ENCODE measurements around the gene TPTE2. TPM values are rescaled to one million over a fixed set of nuclear protein-coding genes. Genes with fewer than 3 reads are reported as not detected.

TPTE2 gene
- total and polyA plus RNA-seq, 10 of the 15 experiments (the other 5 are each of a cell fraction or from before 2014, with no cell fraction given), result 0.31 to 1.9 (median 1.2) TPM

DNA sequence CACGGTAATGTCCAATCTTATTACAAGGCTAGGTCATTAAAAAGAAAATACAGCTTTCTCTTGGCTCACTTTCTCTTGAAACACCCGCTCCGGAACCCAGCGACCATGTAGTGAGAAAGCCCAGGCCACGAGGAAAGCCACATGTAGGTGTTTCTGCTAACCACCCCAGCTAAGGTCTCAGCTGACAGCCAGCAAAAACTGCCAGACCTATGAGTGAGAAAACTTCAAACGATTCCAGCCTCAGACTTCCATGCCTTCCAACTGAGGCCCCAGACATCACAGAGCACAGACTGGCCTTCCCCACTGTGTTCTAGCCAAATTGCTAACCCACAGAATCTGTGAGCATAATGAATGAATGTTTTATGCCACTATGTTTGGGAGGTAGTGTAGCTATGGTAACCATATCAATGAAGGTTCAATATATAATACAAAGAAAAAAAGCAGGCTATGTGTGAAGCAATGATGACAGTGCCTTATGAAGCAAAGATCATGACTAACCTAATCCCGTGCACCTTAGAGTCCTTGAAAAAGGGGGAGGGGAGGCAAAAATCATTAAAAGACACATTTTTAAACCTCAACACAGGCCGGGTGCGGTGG, 11.9 kb upstream of the TPTE2 start (continued):
- TF ChIP-seq, protein P1, sequence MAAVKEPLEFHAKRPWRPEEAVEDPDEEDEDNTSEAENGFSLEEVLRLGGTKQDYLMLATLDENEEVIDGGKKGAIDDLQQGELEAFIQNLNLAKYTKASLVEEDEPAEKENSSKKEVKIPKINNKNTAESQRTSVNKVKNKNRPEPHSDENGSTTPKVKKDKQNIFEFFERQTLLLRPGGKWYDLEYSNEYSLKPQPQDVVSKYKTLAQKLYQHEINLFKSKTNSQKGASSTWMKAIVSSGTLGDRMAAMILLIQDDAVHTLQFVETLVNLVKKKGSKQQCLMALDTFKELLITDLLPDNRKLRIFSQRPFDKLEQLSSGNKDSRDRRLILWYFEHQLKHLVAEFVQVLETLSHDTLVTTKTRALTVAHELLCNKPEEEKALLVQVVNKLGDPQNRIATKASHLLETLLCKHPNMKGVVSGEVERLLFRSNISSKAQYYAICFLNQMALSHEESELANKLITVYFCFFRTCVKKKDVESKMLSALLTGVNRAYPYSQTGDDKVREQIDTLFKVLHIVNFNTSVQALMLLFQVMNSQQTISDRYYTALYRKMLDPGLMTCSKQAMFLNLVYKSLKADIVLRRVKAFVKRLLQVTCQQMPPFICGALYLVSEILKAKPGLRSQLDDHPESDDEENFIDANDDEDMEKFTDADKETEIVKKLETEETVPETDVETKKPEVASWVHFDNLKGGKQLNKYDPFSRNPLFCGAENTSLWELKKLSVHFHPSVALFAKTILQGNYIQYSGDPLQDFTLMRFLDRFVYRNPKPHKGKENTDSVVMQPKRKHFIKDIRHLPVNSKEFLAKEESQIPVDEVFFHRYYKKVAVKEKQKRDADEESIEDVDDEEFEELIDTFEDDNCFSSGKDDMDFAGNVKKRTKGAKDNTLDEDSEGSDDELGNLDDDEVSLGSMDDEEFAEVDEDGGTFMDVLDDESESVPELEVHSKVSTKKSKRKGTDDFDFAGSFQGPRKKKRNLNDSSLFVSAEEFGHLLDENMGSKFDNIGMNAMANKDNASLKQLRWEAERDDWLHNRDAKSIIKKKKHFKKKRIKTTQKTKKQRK (IDR thresholded peaks at IDR 0.05; ENCODE audit: low read depth, low read length), result no peak
- TF ChIP-seq BCL11A (IDR thresholded peaks at IDR 0.05; ENCODE audit: low read depth, low read length) (no peak), FOXK2 (IDR thresholded peaks at IDR 0.05) (no peak), MTA2 (IDR thresholded peaks at IDR 0.05; ENCODE audit: low read depth) (peak; percentile 54; the same call in 1 of the 2 replicates), ZNF217 (IDR thresholded peaks at IDR 0.05) (no peak), EP300 (IDR thresholded peaks at IDR 0.05; ENCODE audit: borderline replicate concordance in 1 of 2, control insufficient read depth in 1 of 2, low read depth in 2 of 2, low read length in 2 of 2) (0 out of 4 replicates have a peak, but pooled peaks of 1 of the 2 experiments have one; percentile 44), SMAD1 (IDR thresholded peaks at IDR 0.05; ENCODE audit: low read depth, partially characterized antibody) (no peak), WRNIP1 (IDR thresholded peaks at IDR 0.05; ENCODE audit: borderline replicate concordance, low read depth, low read length) (no peak), SUZ12 (IDR thresholded peaks at IDR 0.05; ENCODE audit: unreplicated experiment) (no peak), BACH1 (IDR thresholded peaks at IDR 0.05; ENCODE audit: borderline replicate concordance) (no peak), BRCA1 (IDR thresholded peaks at IDR 0.05; ENCODE audit: low read depth, low read length) (no peak), IKZF1 (conservative IDR thresholded peaks at IDR 0.05) (no peak)
- TF ChIP-seq, protein P2, sequence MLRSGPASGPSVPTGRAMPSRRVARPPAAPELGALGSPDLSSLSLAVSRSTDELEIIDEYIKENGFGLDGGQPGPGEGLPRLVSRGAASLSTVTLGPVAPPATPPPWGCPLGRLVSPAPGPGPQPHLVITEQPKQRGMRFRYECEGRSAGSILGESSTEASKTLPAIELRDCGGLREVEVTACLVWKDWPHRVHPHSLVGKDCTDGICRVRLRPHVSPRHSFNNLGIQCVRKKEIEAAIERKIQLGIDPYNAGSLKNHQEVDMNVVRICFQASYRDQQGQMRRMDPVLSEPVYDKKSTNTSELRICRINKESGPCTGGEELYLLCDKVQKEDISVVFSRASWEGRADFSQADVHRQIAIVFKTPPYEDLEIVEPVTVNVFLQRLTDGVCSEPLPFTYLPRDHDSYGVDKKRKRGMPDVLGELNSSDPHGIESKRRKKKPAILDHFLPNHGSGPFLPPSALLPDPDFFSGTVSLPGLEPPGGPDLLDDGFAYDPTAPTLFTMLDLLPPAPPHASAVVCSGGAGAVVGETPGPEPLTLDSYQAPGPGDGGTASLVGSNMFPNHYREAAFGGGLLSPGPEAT (IDR thresholded peaks at IDR 0.05; ENCODE audit: low read depth), result no peak
- TF ChIP-seq, protein P3, sequence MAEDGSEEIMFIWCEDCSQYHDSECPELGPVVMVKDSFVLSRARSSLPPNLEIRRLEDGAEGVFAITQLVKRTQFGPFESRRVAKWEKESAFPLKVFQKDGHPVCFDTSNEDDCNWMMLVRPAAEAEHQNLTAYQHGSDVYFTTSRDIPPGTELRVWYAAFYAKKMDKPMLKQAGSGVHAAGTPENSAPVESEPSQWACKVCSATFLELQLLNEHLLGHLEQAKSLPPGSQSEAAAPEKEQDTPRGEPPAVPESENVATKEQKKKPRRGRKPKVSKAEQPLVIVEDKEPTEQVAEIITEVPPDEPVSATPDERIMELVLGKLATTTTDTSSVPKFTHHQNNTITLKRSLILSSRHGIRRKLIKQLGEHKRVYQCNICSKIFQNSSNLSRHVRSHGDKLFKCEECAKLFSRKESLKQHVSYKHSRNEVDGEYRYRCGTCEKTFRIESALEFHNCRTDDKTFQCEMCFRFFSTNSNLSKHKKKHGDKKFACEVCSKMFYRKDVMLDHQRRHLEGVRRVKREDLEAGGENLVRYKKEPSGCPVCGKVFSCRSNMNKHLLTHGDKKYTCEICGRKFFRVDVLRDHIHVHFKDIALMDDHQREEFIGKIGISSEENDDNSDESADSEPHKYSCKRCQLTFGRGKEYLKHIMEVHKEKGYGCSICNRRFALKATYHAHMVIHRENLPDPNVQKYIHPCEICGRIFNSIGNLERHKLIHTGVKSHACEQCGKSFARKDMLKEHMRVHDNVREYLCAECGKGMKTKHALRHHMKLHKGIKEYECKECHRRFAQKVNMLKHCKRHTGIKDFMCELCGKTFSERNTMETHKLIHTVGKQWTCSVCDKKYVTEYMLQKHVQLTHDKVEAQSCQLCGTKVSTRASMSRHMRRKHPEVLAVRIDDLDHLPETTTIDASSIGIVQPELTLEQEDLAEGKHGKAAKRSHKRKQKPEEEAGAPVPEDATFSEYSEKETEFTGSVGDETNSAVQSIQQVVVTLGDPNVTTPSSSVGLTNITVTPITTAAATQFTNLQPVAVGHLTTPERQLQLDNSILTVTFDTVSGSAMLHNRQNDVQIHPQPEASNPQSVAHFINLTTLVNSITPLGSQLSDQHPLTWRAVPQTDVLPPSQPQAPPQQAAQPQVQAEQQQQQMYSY (CRISPR knock-in tag; IDR thresholded peaks at IDR 0.05), result no peak
- TF ChIP-seq, protein P4, sequence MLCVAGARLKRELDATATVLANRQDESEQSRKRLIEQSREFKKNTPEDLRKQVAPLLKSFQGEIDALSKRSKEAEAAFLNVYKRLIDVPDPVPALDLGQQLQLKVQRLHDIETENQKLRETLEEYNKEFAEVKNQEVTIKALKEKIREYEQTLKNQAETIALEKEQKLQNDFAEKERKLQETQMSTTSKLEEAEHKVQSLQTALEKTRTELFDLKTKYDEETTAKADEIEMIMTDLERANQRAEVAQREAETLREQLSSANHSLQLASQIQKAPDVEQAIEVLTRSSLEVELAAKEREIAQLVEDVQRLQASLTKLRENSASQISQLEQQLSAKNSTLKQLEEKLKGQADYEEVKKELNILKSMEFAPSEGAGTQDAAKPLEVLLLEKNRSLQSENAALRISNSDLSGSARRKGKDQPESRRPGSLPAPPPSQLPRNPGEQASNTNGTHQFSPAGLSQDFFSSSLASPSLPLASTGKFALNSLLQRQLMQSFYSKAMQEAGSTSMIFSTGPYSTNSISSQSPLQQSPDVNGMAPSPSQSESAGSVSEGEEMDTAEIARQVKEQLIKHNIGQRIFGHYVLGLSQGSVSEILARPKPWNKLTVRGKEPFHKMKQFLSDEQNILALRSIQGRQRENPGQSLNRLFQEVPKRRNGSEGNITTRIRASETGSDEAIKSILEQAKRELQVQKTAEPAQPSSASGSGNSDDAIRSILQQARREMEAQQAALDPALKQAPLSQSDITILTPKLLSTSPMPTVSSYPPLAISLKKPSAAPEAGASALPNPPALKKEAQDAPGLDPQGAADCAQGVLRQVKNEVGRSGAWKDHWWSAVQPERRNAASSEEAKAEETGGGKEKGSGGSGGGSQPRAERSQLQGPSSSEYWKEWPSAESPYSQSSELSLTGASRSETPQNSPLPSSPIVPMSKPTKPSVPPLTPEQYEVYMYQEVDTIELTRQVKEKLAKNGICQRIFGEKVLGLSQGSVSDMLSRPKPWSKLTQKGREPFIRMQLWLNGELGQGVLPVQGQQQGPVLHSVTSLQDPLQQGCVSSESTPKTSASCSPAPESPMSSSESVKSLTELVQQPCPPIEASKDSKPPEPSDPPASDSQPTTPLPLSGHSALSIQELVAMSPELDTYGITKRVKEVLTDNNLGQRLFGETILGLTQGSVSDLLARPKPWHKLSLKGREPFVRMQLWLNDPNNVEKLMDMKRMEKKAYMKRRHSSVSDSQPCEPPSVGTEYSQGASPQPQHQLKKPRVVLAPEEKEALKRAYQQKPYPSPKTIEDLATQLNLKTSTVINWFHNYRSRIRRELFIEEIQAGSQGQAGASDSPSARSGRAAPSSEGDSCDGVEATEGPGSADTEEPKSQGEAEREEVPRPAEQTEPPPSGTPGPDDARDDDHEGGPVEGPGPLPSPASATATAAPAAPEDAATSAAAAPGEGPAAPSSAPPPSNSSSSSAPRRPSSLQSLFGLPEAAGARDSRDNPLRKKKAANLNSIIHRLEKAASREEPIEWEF (IDR thresholded peaks at IDR 0.05; ENCODE audit: insufficient replicate concordance, low read depth, low read length), result no peak
